ENCODE data around the gene SV2B. TPM values are rescaled to one million over a fixed set of nuclear protein-coding genes. Genes with fewer than 3 reads are reported as not detected.

Gene SV2B
- total RNA-seq, 1 donor: not detected

- DNase-seq (ENCODE audit: low read depth): no peak
- no peak for TF ChIP-seq CTCF (IDR thresholded peaks at IDR 0.05; ENCODE audit: insufficient read depth, low read depth, low read length)
- H3K4me3 ChIP-seq (ENCODE audit: low read depth, low read length): no peak overlapping the region
Observed at GRCh38 chr15:91101608-91101920, 1.5 kb downstream of the SV2B start.

GRCh38 chr15:91102546-91103330 lies 2.7 kb downstream of the SV2B start:
- no peak for TF ChIP-seq CTCF (IDR thresholded peaks at IDR 0.05; ENCODE audit: insufficient read depth, low read depth, low read length)
- DNase-seq (ENCODE audit: low read depth): no peak
- no peak overlapping the region for H3K4me3 ChIP-seq (ENCODE audit: low read depth, low read length)

DNA sequence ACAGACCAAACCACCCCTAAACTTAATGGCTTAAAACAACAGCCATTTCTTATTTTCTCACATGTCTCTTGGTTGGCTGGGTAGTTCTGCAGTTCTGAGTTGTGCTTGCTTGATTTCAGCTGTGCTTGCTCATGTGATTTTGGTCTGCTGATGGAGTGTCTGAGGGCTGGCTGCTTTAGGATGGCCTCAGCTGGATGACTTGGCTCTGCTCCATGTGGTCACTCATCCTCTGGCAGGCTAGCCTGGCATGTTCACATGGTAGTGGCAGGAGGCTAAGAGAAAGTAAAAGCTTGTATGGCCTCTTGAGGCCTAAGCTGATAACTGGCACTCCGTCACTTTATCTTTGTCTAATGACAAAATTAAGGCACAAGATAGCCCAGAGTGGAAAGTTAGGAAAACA lies 4.1 kb downstream of the SV2B start:
- no peak overlapping the region for H3K4me3 ChIP-seq (ENCODE audit: low read depth, low read length)
- TF ChIP-seq CTCF (IDR thresholded peaks at IDR 0.05; ENCODE audit: insufficient read depth, low read depth, low read length): no peak
- DNase-seq (ENCODE audit: low read depth): no peak

DNA sequence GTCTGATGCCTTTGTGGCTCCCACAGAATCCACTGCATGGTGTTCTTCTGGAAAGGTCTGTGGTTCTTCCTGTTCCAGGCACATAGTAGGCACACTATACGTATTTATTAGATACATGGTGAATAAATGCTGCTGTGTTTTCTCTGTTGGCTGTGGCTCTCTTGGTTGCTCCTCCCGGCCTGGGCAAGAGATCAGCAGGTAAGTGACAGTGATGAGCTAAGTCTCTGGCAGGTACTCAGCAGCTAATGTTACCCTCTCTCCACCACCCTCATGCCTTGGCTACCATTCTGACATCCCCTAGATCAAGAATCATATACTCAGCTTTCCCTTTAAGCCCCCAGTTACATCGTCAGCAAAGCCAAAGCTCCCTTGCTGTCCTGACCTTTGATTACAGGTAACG lies 8.4 kb downstream of the SV2B start:
- H3K4me3 ChIP-seq (ENCODE audit: low read depth, low read length): no peak overlapping the region
- DNase-seq (ENCODE audit: low read depth): no peak
- TF ChIP-seq CTCF (IDR thresholded peaks at IDR 0.05; ENCODE audit: insufficient read depth, low read depth, low read length): no peak

GRCh38 chr15:91109885-91110284 lies 9.8 kb downstream of the SV2B start:
- DNase-seq (ENCODE audit: low read depth): no peak
- no peak for TF ChIP-seq CTCF (IDR thresholded peaks at IDR 0.05; ENCODE audit: insufficient read depth, low read depth, low read length)
- H3K4me3 ChIP-seq (ENCODE audit: low read depth, low read length): no peak overlapping the region

DNA sequence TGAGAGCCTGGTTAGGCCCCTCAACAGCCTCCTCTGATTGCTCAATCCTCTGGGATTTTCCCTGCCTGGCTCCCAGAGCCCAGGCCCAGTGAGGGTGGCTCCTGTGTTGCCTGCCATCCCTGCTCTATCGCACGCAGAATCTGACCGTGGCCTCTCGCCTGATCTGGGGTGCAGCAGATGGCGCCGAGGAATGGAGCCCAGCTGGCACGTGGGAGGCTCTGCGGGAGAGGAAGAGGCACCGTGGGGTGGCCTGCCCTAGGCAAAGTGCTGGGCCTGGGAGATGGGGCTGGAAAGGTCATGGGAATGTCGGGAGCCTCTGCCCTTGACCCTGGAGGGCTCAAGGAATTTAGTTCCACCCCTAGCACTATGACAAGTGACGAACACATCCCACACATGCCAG lies 10.3 kb downstream of the SV2B start:
- DNase-seq (ENCODE audit: low read depth): no peak
- TF ChIP-seq CTCF (IDR thresholded peaks at IDR 0.05; ENCODE audit: insufficient read depth, low read depth, low read length): no peak
- no peak overlapping the region for H3K4me3 ChIP-seq (ENCODE audit: low read depth, low read length)

DNA sequence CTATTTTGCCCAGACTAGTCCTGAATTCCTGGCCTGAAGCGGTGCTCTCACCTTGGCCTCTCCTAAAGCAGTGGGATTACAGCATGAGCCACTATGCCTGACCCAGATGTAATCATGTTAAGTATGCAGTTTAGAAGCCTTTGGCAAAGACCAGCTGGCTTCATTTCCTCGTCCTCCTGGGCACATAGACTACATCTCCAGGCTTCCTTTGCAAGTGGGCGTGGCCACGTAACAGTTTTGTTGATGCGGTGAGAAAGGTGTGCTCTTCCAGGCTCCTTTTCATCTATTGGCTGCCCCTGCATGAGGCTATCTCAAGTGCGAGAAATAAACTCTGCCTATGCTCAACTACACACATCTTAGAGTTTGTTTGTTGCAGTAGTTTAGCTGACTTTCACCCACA lies 13.0 kb downstream of the SV2B start:
- no peak overlapping the region for H3K4me3 ChIP-seq (ENCODE audit: low read depth, low read length)
- DNase-seq (ENCODE audit: low read depth): no peak
- no peak for TF ChIP-seq CTCF (IDR thresholded peaks at IDR 0.05; ENCODE audit: insufficient read depth, low read depth, low read length)

Data from fibroblast of villous mesenchyme (primary cell).